Stimulated activated CD4-positive, alpha-beta T cell treated with anti-CD3 and anti-CD28 coated beads, Interleukin-1b, Interleukin-23, amount 100 ng/mL, for 1 hour (primary cell): ENCODE data around the gene ZNF70.

Experiments
- DNase-seq, 2 donors: peaks; one replicate each; pipeline ENCODE4 v3.0.0-alpha.2; 2020; ENCODE audit warnings: low read depth in 2 of 2

Gene ZNF70

DNA sequence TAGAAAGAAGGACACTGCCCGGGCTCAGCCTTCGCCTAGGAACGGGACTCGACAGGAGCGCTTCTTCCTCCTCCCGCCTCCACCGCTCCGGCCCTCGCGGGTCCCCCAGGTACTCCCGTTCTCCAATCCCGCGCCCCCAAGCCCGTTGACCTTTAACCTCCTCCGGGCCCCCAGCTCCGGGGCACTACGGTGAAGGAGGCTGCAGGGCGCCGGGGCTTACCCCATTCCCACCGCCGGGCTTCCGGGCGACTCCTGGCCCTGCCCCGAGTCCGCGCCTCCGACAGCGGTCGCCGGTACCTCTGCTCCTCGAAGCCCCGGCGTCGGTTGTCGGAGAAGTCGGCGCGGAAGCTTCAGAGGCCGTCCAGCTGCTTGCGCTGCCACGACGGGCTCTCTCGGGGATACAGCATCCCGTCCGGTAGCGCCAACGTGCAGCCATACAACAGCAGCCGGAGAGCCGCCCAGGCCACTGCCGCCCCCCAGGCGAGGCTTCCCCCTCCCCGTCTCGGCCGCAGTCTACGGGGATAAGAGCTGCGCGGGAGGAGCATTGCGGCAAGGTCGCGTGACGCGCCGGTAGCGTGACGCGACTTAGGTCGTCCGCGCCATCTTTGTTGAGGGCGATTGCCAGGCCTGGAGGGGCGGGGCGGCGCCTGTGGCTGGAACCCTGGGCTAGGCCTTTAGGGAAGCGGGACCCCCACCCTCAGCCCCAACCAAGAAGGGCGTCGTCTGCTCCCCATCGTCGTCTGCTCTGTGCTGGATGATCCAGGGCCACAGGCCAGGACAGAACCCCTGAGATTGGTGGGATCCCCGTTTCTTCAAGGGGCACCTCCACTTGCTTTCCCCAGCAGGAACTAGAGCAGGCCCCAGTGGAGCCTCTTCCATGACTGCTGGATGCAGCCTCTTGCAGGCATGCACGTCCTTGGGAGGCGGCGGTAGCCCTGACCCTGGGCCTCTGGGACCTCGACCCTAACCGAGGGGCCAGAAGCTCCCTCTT lies 33.8 kb downstream of the ZNF70 start:
- DNase-seq = peak; percentile 48 to 70

GRCh38 chr22:23715806-23716375 lies 35.0 kb downstream of the ZNF70 start:
- DNase-seq = no peak

- DNase-seq = no peak
These were observed 36.0 kb downstream of the ZNF70 start for GRCh38 chr22:23714596-23715578.

DNA sequence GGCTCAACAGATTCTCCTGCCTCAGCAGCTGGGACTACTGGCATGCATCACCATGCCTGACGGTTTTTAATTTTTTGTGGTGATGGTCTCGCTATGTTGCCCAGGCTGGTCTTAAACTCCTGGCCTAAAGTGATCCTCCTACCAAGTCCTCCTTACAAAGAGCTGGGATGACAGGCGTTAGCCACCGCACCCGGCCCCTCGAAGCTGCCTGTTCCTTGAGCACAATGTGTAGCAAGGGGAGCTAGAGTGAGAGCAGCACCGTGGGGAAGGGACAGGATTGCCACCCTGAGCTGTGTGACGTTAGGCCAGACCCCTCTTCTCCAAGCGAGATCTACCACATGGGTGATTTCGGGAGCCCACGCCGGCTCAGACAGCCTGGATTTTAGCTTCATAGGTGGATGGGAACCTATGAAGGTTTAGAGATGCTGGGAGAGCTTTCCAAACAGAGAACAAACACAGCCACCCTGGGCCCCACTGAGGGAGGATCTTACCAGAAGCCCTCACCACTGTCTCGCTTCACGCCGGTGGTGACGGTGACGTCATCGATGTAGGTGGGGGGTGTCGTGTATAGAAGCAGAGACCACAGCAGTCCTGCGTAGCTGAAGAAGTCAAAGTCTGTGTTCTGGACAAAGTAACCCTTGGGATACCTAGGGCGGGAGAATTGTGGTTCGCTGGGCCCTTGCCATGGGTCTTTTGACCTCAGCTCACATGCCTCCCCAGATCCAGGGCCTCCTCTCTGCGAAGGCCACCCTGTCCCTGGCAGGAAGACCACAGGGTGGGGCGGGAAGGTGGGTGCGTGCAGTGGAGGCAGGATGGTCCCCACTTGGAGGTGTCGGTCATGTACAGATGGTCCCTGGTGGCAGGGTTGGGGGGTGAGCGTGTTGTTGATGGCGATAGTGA lies 37.0 kb downstream of the ZNF70 start:
- no peak for DNase-seq

DNA sequence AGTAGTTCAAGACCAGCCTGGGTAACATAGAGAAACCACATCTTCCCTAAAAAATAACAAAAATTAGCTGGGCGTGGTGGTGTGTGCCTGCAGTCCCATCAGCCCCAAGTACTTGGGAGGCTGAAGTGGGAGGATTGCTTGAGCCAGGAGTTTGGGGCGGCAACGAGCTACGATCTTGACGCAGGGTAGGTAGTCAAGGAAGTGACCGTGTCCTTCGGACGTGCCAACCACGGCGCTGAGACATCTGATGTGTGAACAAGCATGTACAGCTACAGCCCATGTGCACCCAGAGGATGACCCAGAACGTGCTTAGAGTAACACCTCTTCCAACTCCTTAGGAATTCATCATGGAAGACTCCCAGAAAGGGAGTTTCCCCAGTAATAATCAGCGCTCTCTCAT lies 38.7 kb downstream of the ZNF70 start:
- no peak for DNase-seq

GRCh38 chr22:23709107-23709506 lies 41.8 kb downstream of the ZNF70 start:
- DNase-seq = no peak

- no peak for DNase-seq
These were observed 42.6 kb downstream of the ZNF70 start for GRCh38 chr22:23708270-23708669.

- no peak for DNase-seq
These were observed 45.6 kb downstream of the ZNF70 start for GRCh38 chr22:23705358-23705757.

- no peak for DNase-seq
These were observed 46.1 kb downstream of the ZNF70 start for GRCh38 chr22:23704829-23705228.

GRCh38 chr22:23704062-23704461 lies 46.9 kb downstream of the ZNF70 start:
- DNase-seq = no peak

GRCh38 chr22:23700706-23701105 lies 50.2 kb downstream of the ZNF70 start:
- no peak for DNase-seq

GRCh38 chr22:23698673-23699235 lies 52.2 kb downstream of the ZNF70 start:
- DNase-seq = no peak

DNA sequence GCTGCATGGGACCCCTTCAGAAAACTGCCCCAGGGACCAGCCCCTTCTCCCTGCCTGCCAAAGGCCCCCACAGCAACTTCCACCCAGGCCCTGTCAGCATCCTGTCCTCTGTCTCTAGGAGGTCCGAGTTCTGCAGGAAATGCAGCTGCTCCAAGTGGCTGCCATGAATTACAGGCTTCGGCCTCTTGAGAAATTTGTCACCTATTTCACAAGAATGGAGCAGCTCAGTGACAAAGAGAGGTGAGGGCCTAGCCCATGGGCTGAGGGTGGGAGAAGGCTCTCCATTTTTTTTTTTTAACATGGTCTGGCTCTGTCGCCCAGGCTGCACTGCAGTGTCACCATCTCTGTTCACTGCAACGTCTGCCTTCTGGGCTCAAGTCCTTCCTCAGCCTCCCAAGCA lies 52.8 kb downstream of the ZNF70 start:
- DNase-seq = no peak

DNA sequence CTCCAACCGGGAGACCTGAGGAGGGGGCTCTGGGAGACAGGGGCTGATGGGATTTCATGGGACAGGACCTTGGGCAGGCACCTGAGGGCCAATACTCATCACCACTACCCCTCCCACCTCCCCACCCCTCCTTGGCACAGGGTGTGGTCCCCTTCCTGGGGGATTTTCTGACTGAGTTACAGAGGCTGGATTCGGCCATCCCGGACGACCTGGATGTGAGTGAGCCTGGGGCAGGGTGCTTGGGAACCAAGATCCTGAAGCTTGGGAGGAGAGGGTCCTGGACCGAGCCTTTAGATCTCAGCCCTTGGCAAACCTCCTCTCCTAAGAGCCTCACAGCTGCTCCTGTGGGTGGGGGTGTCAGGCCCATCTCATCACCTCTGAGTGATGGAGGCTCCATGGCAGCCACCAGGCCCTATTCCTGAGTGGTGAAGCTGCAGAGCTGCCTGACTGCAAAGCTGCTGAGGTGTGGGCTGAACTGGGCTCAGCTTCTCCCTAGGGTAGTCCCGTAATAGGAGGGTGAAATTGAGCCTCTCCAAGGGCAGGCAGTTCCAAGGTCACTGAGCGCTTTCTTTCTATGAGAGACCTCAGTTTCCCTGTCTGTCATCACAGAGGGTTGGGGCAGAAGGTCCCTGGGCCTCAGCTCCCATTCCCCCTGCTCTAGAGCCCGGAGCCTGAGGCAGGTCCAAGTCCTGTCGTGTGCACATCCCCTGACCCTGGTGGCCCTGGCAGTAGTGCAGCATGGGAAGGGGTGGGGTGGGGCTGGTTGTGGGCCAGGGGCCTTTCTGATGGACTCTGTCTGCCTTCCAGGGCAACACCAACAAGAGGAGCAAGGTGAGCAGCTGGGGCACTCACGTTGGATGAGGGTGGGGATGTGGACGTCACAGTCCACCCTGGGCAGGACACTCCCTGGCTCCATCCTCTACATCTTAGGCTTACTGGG lies 53.6 kb downstream of the ZNF70 start:
- DNase-seq = no peak

DNA sequence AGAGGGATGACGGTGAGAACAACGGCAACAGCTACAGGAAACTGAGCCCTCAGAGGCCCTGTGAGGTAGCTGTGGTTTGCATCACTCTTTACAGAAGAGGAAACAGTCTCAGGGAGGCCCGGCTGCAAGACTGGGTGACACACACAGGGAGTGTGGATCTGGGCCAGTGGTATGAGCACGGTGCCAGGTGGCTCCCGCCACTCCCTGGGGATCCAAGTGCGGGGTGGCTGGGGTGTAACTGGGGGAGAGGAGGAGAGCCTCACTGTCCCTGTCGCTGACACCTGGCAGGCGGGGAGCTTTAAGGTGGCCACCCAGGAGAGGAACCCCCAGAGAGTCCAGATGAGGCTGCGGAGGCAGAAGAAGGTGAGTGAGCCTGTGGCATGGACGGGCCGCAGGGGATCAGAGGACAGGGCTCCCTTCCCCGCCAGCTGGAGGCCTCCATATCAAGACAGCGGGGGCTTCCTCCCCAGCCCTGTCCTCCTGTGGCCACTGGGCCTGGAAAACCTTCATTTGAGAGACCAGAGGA lies 54.5 kb downstream of the ZNF70 start:
- peak; percentile 40 to 54 for DNase-seq

GRCh38 chr22:23695571-23696325 lies 55.2 kb downstream of the ZNF70 start:
- no peak for DNase-seq

DNA sequence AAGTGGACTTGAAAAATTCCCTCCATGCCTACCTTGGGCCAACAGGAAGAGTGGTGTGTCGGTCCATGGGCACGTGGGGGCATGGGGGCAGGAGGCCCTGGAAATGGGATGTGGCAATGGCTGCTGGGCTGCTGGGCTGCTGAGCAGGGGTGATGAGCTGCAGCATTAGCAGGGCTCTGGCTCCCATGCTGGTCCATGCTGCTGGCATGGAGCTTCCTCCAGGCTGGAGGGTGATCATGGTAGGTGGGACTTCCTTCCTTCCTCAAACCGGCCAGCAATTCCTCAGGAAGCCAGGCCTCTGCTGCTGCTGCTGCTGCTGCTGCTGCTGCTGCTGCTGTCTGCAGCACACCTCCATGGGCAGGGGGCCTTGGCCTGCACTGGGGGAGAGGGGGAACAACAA lies 55.8 kb downstream of the ZNF70 start:
- no peak for DNase-seq

DNA sequence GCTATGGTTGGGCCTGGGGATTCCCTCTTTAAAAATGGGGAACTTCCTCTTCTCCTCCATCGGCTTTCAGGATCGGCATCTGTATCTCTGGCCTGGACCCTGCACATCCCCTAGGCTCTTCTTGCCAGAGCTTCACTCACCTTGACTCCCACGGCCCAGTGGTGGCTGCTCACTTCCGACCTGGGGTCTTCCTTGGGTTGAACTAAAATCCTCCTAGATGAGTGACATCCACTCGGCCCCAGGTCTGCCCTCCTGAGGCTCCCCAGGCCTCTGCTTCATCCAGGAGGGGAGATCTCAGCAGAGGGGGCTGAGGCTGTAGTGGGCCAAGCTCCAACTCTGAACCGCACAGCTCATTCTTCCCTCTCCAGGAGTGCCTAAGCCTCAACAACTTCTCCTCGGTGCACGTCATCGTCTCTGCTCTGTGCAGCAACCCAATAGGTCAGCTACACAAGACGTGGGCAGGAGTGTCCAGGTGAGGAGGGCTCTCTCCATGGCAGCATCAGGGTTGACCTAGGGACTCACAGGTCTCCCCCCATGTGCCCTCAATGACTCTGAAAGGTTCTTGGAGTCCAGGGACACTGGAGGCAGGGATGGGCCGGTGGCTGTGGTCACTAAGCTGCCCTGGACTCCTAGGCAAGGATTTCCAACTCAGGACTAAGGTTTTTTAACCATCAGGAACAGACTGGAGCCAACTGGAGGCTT lies 56.8 kb downstream of the ZNF70 start:
- no peak for DNase-seq
